Measurements from ENCODE around the gene HMGB3. TPM values are rescaled to one million over a fixed set of nuclear protein-coding genes. Genes with fewer than 3 reads are reported as not detected.
"Not testable (repeated sequence)": the region's sequence is repeated elsewhere in the genome, so short reads cannot be mapped to it uniquely, and the experiment has no call there.

HMGB3 gene
- total RNA-seq, 2 experiments from 2014 or later = 43.0 to 48.3 TPM

DNA sequence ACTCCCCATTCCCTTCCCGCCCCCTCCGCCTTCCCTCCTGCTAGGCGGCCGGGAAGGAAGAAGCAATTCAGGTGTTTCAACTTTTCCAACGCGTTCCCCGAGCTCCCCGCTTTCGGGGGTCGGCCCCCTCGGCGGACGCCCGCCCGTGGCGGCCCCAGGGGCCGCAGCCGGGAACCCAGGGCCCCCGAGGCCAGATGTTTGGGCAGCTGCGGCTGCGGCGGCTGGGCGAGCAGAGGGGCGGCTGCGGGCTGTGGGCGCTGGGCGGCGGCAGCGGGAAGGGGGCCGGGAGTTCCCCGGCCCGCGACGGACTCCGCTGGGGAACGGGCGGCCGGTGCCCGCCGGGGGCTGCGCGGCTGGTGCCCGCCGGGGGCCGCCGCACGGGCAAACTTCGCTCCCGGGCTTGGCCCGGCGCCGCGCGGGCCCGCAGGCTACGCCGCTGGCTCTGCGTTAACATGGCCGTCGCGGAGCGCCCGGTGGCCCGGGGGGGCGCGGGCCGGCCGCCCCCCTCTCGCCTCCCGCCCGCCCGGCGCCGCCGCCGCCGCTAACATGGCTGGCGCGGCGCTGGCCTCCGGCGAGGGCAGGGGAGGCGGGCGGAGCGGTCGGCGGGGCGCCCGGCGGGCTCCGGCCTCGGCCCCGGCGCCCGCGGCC is 510 bp downstream of the HMGB3 start:
- DNase-seq = peak; percentile 5
- Mint-ChIP-seq H3K27ac (no peak overlapping the region), H3K9me3 (no peaks in the 10 kb centered on the region), H3K27me3 (peaks cover 6% of the 10 kb centered on the region), H3K4me1 (peaks cover 16% of the 10 kb centered on the region), H3K36me3 (ENCODE audit: low read depth) (peaks cover 13% of the 10 kb centered on the region), H3K4me3 (no peak overlapping the region)
- CTCF ChIA-PET = no interaction called here
- POLR2A ChIA-PET = no interaction called here

DNA sequence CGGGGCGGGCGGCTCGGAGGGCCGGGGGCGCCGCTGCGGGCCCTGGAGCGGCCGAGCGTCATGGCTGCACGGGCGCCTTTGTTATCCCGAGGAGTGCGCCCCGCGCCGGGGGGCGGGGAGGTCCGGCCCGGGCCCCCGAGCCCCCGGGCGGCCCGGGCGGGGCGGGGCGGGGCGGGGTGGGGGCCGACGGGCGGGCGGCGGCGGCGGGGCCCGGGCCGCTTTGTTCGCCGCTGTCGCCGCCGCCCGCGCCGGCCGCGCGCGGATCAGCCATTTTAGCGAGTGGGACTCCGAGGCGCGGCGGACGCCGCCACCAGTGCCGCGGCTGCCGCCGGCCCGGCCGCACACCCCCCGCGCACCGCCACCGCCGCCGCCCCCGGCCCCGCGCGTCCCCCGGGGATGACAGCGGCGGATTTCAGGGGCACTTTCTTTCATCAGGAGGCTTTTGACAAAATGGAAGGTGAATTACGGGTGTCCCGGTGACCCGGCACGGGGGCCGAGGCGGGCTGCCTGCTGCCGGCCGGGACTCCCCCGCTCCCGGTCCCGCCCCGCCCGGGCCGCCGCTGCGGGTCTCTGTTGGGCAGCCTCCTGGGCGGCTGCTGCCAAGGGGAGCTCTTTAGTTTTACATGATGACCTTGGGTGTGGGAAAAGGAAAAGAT is 1.2 kb downstream of the HMGB3 start:
- H3K36me3 Mint-ChIP-seq (ENCODE audit: low read depth) = peaks cover 13% of the 10 kb centered on the region
- H3K27me3 Mint-ChIP-seq = peaks cover 6% of the 10 kb centered on the region
- H3K9me3 Mint-ChIP-seq = no peaks in the 10 kb centered on the region
- H3K4me3 Mint-ChIP-seq = peak overlapping the region; percentile 79
- ChIA-PET POLR2A (no interaction called here), CTCF (interaction anchor here (0.6 kb wide), 1 partner anchor 20 kb away, joined by 3 read pairs; no protein-coding TSS in a partner anchor)
- peak overlapping the region; percentile 83 for H3K27ac Mint-ChIP-seq
- DNase-seq = no peak
- H3K4me1 Mint-ChIP-seq = peaks cover 16% of the 10 kb centered on the region

DNA sequence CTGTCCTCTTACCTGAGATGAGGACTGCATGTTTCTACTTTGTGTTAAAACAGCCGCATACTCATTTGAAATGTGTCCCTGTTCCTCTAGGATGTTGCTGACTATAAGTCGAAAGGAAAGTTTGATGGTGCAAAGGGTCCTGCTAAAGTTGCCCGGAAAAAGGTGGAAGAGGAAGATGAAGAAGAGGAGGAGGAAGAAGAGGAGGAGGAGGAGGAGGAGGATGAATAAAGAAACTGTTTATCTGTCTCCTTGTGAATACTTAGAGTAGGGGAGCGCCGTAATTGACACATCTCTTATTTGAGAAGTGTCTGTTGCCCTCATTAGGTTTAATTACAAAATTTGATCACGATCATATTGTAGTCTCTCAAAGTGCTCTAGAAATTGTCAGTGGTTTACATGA is 4.6 kb downstream of the HMGB3 start:
- H3K4me3 Mint-ChIP-seq, DNase-seq, POLR2A ChIA-PET, H3K4me1 Mint-ChIP-seq, CTCF ChIA-PET, H3K27ac Mint-ChIP-seq, H3K9me3 Mint-ChIP-seq, H3K27me3 Mint-ChIP-seq: not testable (repeated sequence)
- H3K36me3 Mint-ChIP-seq (ENCODE audit: low read depth) = peaks cover 13% of the 10 kb centered on the region

DNA sequence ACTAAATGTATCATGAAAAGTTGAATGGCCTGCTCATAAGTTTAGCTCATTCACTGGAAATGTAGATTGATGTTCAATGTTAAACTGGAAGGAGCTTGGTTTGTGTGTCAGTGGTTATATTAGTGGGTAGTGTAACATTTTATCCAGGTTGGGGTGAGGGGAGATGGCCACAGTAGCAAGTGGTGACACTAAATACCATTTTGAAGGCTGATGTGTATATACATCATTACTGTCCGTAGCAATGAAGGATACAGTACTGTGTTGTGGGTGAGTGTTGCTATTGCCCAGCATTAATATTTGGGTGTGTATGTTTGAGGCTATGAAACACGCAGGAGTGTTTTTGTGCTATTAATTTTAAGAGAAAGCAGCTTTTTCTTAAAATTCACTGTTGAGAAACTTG is 6.3 kb downstream of the HMGB3 start:
- Mint-ChIP-seq H3K27me3 (peaks cover 3% of the 10 kb centered on the region), H3K9me3 (no peaks in the 10 kb centered on the region), H3K27ac (no peak overlapping the region), H3K4me1 (peaks cover 9% of the 10 kb centered on the region), H3K4me3 (no peak overlapping the region), H3K36me3 (ENCODE audit: low read depth) (peaks cover 13% of the 10 kb centered on the region)
- no peak for DNase-seq
- POLR2A ChIA-PET = no interaction called here
- CTCF ChIA-PET = no interaction called here

DNA sequence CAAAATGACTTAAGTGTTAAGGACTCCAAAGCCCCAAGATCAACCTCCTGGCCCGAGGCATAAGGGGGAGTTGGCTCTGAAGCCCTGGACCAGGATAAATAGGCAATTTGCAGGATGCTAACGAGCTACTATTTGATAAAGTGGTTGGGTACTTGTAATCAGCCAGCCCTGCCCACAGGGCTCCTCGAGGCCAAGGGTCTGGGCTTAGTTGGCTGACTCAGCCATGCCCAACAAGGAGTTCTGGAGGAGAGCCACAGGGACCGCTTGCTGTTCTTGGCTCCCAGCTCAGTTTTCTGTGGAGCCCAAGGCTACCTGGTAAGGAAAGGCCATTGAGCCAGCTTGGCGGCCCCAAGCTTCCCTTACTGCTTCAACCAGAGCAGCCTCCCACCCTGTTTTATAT is 7.8 kb downstream of the HMGB3 start:
- no peak for DNase-seq
- H3K9me3 Mint-ChIP-seq = no peaks in the 10 kb centered on the region
- no peaks in the 10 kb centered on the region for H3K4me1 Mint-ChIP-seq
- ChIA-PET CTCF (no interaction called here), POLR2A (no interaction called here)
- H3K36me3 Mint-ChIP-seq (ENCODE audit: low read depth) = peaks cover 10% of the 10 kb centered on the region
- no peak overlapping the region for H3K4me3 Mint-ChIP-seq
- H3K27me3 Mint-ChIP-seq = peaks cover 3% of the 10 kb centered on the region
- no peak overlapping the region for H3K27ac Mint-ChIP-seq

DNA sequence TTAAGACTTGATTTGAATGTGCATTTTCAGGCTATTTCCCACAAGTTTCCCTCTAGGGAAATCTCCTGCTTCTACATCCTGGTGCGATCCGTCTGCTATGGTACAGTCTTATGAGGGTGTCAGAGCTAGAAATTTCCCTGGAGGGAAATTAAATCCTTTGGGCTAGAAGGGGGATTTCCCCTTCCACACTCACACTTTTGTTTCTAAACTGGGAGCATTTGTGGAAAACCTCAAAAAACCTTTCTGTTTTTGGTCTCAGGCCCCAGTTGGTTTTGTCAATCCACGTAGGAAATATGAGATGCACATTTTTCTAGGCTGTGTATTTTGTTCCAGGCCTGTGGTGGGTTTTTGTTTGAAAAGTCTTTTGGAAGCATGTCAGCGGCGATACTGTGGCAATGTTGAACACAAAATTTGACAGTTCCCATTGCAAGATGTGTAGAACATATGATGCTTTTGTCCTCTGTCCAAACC is 17.8 kb downstream of the HMGB3 start:
- Mint-ChIP-seq H3K27ac (no peak overlapping the region), H3K4me3 (no peak overlapping the region), H3K4me1 (no peaks in the 10 kb centered on the region), H3K27me3 (no peaks in the 10 kb centered on the region), H3K36me3 (ENCODE audit: low read depth) (no peaks in the 10 kb centered on the region), H3K9me3 (no peaks in the 10 kb centered on the region)
- DNase-seq = no peak
- ChIA-PET POLR2A (no interaction called here), CTCF (no interaction called here)

DNA sequence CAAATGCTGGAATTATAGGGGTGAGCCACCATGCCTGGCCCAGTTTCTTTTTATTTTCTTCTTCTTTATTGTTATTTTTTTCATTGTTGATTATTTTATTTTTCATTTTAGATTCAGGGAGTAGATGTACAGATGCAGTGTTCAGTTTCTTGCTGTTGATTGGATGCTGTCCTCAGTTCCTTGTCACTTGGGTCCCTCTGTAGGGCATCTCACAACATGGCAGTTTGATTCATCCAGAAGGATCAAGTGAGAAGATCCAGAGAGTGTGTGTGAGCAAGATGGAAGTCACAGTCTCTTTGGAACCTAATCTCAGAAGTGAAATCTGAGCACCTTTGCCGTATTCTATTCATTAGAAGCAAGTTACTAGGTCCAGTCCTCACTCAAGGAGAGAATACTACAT is 20.9 kb downstream of the HMGB3 start:
- Mint-ChIP-seq H3K27me3 (no peaks in the 10 kb centered on the region), H3K4me1 (no peaks in the 10 kb centered on the region), H3K36me3 (ENCODE audit: low read depth) (no peaks in the 10 kb centered on the region), H3K27ac (no peak overlapping the region), H3K9me3 (no peaks in the 10 kb centered on the region), H3K4me3 (no peak overlapping the region)
- DNase-seq = no peak
- ChIA-PET CTCF (no interaction called here), POLR2A (no interaction called here)

DNA sequence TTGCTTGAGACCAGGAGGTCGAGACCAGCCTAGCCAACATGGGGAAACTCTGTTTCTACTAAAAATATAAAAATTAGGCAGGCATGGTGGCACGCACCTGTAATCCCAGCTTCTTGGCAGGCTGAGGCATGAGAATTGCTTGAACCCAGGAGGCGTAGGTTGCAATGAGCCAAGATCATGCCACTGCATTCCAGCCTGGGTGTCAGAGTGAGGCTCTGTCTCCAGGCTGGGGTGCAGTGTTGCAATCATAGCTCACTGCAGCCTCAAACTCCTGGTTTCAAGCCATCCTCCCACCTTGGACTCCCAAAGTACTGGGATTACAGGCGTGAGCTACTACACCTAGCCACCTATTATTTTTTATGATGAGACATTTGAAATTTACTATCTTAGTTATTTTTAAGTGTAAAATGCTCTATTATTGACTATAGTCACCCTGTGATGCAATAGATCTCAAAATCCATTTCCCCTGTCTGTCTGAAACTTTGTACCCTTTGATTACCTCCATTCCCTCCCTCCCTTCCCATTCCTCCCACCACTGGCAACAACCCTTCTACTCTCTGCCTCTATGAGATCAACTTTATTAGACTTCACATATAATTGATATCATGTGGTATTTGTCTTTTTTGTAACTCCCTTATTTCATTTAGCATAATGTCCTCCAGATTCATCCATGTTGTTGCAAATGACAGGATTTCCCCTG is 23.4 kb downstream of the HMGB3 start:
- no peaks in the 10 kb centered on the region for H3K9me3 Mint-ChIP-seq
- no peak overlapping the region for H3K4me3 Mint-ChIP-seq
- POLR2A ChIA-PET = no interaction called here
- peaks cover 4% of the 10 kb centered on the region for H3K27me3 Mint-ChIP-seq
- no peaks in the 10 kb centered on the region for H3K36me3 Mint-ChIP-seq (ENCODE audit: low read depth)
- CTCF ChIA-PET = no interaction called here
- H3K4me1 Mint-ChIP-seq = no peaks in the 10 kb centered on the region
- no peak for DNase-seq
- H3K27ac Mint-ChIP-seq = no peak overlapping the region

DNA sequence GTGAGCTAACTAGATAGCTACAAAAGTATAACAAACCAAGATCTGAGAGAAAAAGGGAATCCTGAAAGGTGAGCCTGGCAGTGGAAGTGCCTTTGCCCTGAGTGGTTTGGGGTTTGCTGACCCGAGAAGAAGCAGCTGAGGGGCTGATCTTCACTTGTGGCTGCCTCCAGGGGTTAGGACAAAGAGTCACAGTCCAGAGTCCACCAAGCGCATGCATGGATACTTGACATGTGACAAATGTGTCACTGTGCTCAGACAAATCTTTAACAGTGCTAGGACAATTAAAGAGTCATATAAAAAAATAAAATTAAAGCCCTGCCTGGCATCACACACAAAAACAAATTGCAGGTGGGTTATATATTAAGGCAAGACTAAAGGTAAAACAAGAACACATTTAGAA is 26.4 kb downstream of the HMGB3 start:
- no peak overlapping the region for H3K4me3 Mint-ChIP-seq
- DNase-seq = no peak
- peaks cover 5% of the 10 kb centered on the region for H3K9me3 Mint-ChIP-seq
- CTCF ChIA-PET = no interaction called here
- POLR2A ChIA-PET = no interaction called here
- no peaks in the 10 kb centered on the region for H3K4me1 Mint-ChIP-seq
- H3K36me3 Mint-ChIP-seq (ENCODE audit: low read depth) = no peaks in the 10 kb centered on the region
- H3K27me3 Mint-ChIP-seq = peaks cover 6% of the 10 kb centered on the region
- H3K27ac Mint-ChIP-seq = no peak overlapping the region

DNA sequence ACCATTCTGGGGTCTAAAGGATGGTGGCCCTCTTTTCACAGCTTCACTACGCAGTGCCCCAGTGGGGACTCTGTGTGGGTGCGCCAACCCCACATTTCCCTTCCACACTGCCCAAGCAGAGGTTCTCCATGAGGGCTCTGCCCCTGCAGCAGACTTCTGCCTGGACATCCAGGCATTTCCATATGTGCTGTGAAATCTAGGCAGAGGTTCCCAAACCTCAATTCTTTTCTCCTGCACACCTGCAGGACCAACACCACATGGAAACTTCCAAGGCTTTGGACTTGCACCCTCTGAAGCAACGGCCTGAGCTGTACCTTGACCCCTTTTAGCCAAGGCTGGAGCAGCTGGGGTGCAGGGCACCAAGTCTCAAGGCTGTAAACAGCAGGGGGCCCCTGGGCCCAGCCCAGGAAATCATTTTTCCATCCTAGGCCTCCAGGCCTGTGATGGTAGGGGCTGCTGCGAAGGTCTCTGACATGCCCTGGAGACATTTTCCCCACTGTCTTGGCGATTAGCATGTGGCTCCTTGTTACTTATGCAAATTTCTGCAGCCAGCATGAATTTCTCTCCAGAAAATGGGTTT is 30.1 kb downstream of the HMGB3 start:
- no peak overlapping the region for H3K27ac Mint-ChIP-seq

DNA sequence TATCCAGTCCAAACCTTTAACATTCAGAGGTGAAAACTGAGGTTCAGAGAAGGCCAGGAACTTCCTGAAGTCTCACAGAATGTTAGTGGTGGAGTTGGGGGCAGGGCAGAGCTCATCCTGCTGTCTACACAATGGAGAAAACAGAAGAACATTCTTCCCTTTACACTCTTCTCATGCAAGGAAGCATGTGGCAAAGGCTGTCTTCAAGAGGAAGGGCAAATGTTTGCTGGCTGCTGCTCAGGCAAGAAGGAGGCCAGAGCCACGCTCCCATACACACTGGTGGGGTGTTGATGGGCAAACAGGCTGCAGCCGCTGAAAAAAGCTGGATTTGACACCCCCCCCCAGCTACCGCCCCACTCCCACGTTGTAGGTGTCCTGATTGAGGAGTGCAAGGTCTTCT is 32.5 kb downstream of the HMGB3 start:
- Mint-ChIP-seq H3K27me3 (peaks cover 2% of the 10 kb centered on the region), H3K36me3 (ENCODE audit: low read depth) (no peaks in the 10 kb centered on the region), H3K4me1 (no peaks in the 10 kb centered on the region), H3K4me3 (no peak overlapping the region), H3K9me3 (peaks cover 5% of the 10 kb centered on the region), H3K27ac (no peak overlapping the region)
- ChIA-PET POLR2A (no interaction called here), CTCF (no interaction called here)
- DNase-seq = no peak

More for the DNA sequence above, 30.1 kb downstream of the HMGB3 start:
- peaks cover 6% of the 10 kb centered on the region for H3K27me3 Mint-ChIP-seq
- H3K9me3 Mint-ChIP-seq = peaks cover 5% of the 10 kb centered on the region
- no peak for DNase-seq
- H3K4me3 Mint-ChIP-seq = no peak overlapping the region
- H3K36me3 Mint-ChIP-seq (ENCODE audit: low read depth) = no peaks in the 10 kb centered on the region
- CTCF ChIA-PET = no interaction called here
- POLR2A ChIA-PET = no interaction called here
- no peaks in the 10 kb centered on the region for H3K4me1 Mint-ChIP-seq

DNA sequence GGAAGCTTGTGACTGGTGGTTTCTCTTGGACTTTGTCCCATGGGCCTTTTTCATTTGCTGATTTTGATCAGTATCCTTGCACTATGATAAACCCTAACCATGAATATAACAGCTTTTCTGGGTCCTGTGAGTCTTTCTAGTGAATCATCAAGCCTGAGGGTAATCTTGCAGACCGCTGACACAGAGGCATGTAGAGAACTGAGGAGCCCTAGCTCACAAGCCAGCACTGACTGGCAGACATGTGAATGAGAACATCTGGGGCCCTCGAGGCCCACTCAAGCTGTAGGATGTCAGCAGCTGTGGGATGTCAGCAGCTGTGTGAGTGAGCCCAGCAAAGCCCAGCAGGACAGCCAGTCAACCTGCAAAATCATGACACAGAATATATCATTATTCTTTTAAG is 36.7 kb downstream of the HMGB3 start:
- no peak for DNase-seq
- CTCF ChIA-PET = no interaction called here
- H3K27me3 Mint-ChIP-seq = no peaks in the 10 kb centered on the region
- no peak overlapping the region for H3K4me3 Mint-ChIP-seq
- no peaks in the 10 kb centered on the region for H3K4me1 Mint-ChIP-seq
- POLR2A ChIA-PET = no interaction called here
- no peak overlapping the region for H3K27ac Mint-ChIP-seq
- H3K9me3 Mint-ChIP-seq = no peaks in the 10 kb centered on the region
- H3K36me3 Mint-ChIP-seq (ENCODE audit: low read depth) = no peaks in the 10 kb centered on the region

DNA sequence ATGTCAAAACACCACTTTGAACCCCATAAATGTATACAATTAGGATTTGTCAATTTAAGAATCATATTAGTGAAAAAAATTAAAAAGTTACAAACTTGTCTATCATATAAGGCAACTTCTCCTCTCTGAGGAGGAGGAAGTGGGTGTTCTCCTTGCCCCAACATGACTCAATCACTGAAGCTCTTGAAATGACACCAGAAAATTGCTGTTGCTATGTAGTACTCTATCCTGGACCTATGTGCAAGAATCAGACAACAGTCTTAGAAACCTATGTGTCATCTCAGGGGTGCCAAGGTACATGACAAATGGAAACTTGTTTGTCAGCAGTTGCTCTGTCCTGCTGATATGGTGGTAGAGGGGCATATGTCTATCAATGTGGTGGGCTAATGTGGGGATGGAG is 47.7 kb downstream of the HMGB3 start:
- CTCF ChIA-PET = no interaction called here
- no peaks in the 10 kb centered on the region for H3K4me1 Mint-ChIP-seq
- H3K9me3 Mint-ChIP-seq = no peaks in the 10 kb centered on the region
- no peak overlapping the region for H3K27ac Mint-ChIP-seq
- H3K27me3 Mint-ChIP-seq = no peaks in the 10 kb centered on the region
- no peak for DNase-seq
- POLR2A ChIA-PET = no interaction called here
- H3K4me3 Mint-ChIP-seq = no peak overlapping the region
- H3K36me3 Mint-ChIP-seq (ENCODE audit: low read depth) = no peaks in the 10 kb centered on the region

All from activated CD4-positive, alpha-beta T cell treated with anti-CD3 and anti-CD28 coated beads, Interleukin-2, amount 10 ng/mL, durations not matched to agents 7 days and 5 days (primary cell).